ENCODE results near the gene LTO1. TPM values are rescaled to one million over a fixed set of nuclear protein-coding genes. Genes with fewer than 3 reads are reported as not detected.

LTO1 gene
- total RNA-seq, 4 donors from 2014 or later, result 15.2 to 69.2 (median 27.2) TPM

- intact Hi-C loops (cut with DNase I; ENCODE audit: low total_unique reads), result loop anchor here (10.0 kb wide), 1 partner anchor 514 kb away; no protein-coding TSS in a partner anchor
These were observed 5.5 kb upstream of the LTO1 start for GRCh38 chr11:69680688-69681087.

GRCh38 chr11:69677749-69678148 lies 2.6 kb upstream of the LTO1 start:
- WGBS, 2 donors, result 56 to 66% methylated on average over 2 of the region's 2 CpGs
- H3K4me3 ChIP-seq (ENCODE audit: low read depth, poor library complexity, severe bottlenecking), result no peak overlapping the region
- TF ChIP-seq POLR2A (IDR thresholded peaks at IDR 0.05) (no peak), CTCF (IDR thresholded peaks at IDR 0.05) (no peak)
- no peak for DNase-seq (ENCODE audit: low spot score in 2 of 2)
- intact Hi-C loops (cut with DNase I; ENCODE audit: low total_unique reads), result no loop called here

More at GRCh38 chr11:69680688-69681087, 5.5 kb upstream of the LTO1 start:
- WGBS, 2 donors, result 93% methylated on average over 5 of the region's 5 CpGs
- no peak overlapping the region for H3K4me3 ChIP-seq (ENCODE audit: low read depth, poor library complexity, severe bottlenecking)
- TF ChIP-seq CTCF (IDR thresholded peaks at IDR 0.05), result no peak
- no peak for TF ChIP-seq POLR2A (IDR thresholded peaks at IDR 0.05)
- DNase-seq (ENCODE audit: low spot score in 2 of 2), result no peak

- intact Hi-C loops (cut with DNase I; ENCODE audit: low total_unique reads), result no loop called here
- DNase-seq (ENCODE audit: low spot score in 2 of 2), result no peak
- peak overlapping the region; percentile 86 for H3K4me3 ChIP-seq (ENCODE audit: low read depth, poor library complexity, severe bottlenecking)
- TF ChIP-seq POLR2A (IDR thresholded peaks at IDR 0.05) (no peak), CTCF (IDR thresholded peaks at IDR 0.05) (no peak)
- WGBS, 2 donors, result 14 to 17% methylated on average over 18 of the region's 18 CpGs
These were observed 777 bp downstream of the LTO1 start for GRCh38 chr11:69674267-69674885.

- 75 to 79% methylated on average over 10 of the region's 10 CpGs for WGBS, 2 donors
- DNase-seq (ENCODE audit: low spot score in 2 of 2), result peak in 1 of 2 donors; percentile 66
- no peak overlapping the region for H3K4me3 ChIP-seq (ENCODE audit: low read depth, poor library complexity, severe bottlenecking)
- intact Hi-C loops (cut with DNase I; ENCODE audit: low total_unique reads), result no loop called here
- TF ChIP-seq CTCF (IDR thresholded peaks at IDR 0.05), result no peak
- TF ChIP-seq POLR2A (IDR thresholded peaks at IDR 0.05), result no peak
These were observed 3.3 kb downstream of the LTO1 start for GRCh38 chr11:69671734-69672465.

GRCh38 chr11:69670158-69670845 lies 4.9 kb downstream of the LTO1 start:
- WGBS, 2 donors, result 33% methylated on average over 18 of the region's 18 CpGs
- peak; percentile 74 to 96 for DNase-seq (ENCODE audit: low spot score in 2 of 2)
- TF ChIP-seq CTCF (IDR thresholded peaks at IDR 0.05), result peak in 1 of 3 donors; percentile 88
- no peak for TF ChIP-seq POLR2A (IDR thresholded peaks at IDR 0.05)
- intact Hi-C loops (cut with DNase I; ENCODE audit: low total_unique reads), result no loop called here
- no peak overlapping the region for H3K4me3 ChIP-seq (ENCODE audit: low read depth, poor library complexity, severe bottlenecking)

Measured in lower leg skin (tissue), 4 donors.